Osteoblast (primary cell): ENCODE results near the gene GCNT1. TPM values are rescaled to one million over a fixed set of nuclear protein-coding genes. Genes with fewer than 3 reads are reported as not detected.

ENCODE experiments used
- DNase-seq: peaks from one replicate; pipeline ENCODE4 v3.0.0; 2011; ENCODE audit warnings: low spot score, mixed read lengths; ENCODE audit not compliant: insufficient read length; ENCODE audit errors: missing footprints
- H2AFZ ChIP-seq: 2 replicates; pipeline ENCODE4 v1.6.0; 2011; ENCODE audit warnings: mild to moderate bottlenecking, low read length
- H3K27ac ChIP-seq: 2 replicates; pipeline ENCODE4 v1.5.1; 2011; ENCODE audit warnings: mild to moderate bottlenecking, low read depth, low read length, moderate library complexity
- H3K27me3 ChIP-seq: 2 replicates; pipeline ENCODE4 v1.6.0; 2012; ENCODE audit warnings: mild to moderate bottlenecking, control low read depth, inconsistent platforms, low read length, moderate library complexity; ENCODE audit not compliant: insufficient read depth
- H3K36me3 ChIP-seq: 2 replicates; pipeline ENCODE4 v1.5.1; 2011; ENCODE audit warnings: mild to moderate bottlenecking, low read length, control low read depth, moderate library complexity; ENCODE audit not compliant: insufficient read depth
- H3K4me1 ChIP-seq: 2 replicates; pipeline ENCODE4 v1.5.1; 2011; ENCODE audit warnings: mild to moderate bottlenecking, low read length, control low read depth, moderate library complexity; ENCODE audit not compliant: insufficient read depth
- H3K4me2 ChIP-seq: 2 replicates; pipeline ENCODE4 v1.6.0; 2011; ENCODE audit warnings: mild to moderate bottlenecking, low read length; ENCODE audit not compliant: insufficient read depth
- H3K4me3 ChIP-seq: fragments of 200-600 bp; sonication (generic); 3 replicates; pipeline ENCODE4 v1.5.1; 2012; ENCODE audit warnings: mild to moderate bottlenecking, low read length, inconsistent platforms; ENCODE audit not compliant: insufficient read depth
- H3K79me2 ChIP-seq: 2 replicates; pipeline ENCODE4 v1.6.0; 2012; ENCODE audit warnings: mild to moderate bottlenecking, low read length, control low read depth, inconsistent platforms; ENCODE audit not compliant: insufficient read depth
- H3K9me3 ChIP-seq: 2 replicates; pipeline ENCODE4 v1.5.1; 2011; ENCODE audit warnings: low read depth, low read length, control low read depth
- H4K20me1 ChIP-seq: 2 replicates; pipeline ENCODE4 v1.6.0; 2012; ENCODE audit warnings: mild to moderate bottlenecking, low read length, control low read depth; ENCODE audit not compliant: insufficient read depth
- total RNA-seq: library from RNA; depleted of rRNA; stranded (reverse); fragments of >200 nt; gene quantifications from 2 replicates; pipeline ENCODE4 v1.2.3, GENCODE V29; 2012
- TF ChIP-seq, protein P1 (sequence below): IDR thresholded peaks from 2 replicates; pipeline ENCODE4 v1.5.1; 2011; ENCODE audit warnings: mild to moderate bottlenecking, low read depth, low read length, moderate library complexity; ENCODE audit errors: extremely low read depth

Gene GCNT1
- total RNA-seq, 1 donor: 109 TPM

DNA sequence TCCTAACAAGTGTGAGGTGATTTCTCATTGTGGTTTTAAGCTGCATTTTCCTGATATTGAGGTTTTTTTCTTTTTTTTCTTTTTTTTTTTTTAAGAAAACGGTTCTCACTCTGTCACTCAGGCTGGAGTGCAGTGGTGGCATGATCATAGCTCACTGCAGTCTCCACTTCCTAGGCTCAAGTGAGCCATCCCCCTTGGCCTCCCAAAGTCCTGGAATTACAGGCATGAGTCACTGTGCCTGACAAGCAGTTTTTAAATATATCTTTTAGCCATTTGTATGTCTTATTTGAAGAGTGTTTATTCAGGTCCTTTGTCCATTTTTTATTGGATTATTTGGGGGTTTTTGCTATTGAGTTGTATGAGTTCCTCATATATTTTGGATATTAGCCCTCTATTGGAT lies 53.8 kb downstream of the GCNT1 start:
- H3K4me3 ChIP-seq: no peak overlapping the region
- DNase-seq: no peak
- no peaks in the 10 kb centered on the region for H4K20me1 ChIP-seq
- TF ChIP-seq, protein P1, sequence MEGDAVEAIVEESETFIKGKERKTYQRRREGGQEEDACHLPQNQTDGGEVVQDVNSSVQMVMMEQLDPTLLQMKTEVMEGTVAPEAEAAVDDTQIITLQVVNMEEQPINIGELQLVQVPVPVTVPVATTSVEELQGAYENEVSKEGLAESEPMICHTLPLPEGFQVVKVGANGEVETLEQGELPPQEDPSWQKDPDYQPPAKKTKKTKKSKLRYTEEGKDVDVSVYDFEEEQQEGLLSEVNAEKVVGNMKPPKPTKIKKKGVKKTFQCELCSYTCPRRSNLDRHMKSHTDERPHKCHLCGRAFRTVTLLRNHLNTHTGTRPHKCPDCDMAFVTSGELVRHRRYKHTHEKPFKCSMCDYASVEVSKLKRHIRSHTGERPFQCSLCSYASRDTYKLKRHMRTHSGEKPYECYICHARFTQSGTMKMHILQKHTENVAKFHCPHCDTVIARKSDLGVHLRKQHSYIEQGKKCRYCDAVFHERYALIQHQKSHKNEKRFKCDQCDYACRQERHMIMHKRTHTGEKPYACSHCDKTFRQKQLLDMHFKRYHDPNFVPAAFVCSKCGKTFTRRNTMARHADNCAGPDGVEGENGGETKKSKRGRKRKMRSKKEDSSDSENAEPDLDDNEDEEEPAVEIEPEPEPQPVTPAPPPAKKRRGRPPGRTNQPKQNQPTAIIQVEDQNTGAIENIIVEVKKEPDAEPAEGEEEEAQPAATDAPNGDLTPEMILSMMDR: no peak
- H3K36me3 ChIP-seq: peaks cover 17% of the 10 kb centered on the region
- peaks cover 14% of the 10 kb centered on the region for H3K4me1 ChIP-seq
- H2AFZ ChIP-seq: no peak overlapping the region
- no peaks in the 10 kb centered on the region for H3K27me3 ChIP-seq
- H3K27ac ChIP-seq: no peak overlapping the region
- H3K4me2 ChIP-seq: no peak overlapping the region
- H3K9me3 ChIP-seq: no peaks in the 10 kb centered on the region
- no peaks in the 10 kb centered on the region for H3K79me2 ChIP-seq

DNA sequence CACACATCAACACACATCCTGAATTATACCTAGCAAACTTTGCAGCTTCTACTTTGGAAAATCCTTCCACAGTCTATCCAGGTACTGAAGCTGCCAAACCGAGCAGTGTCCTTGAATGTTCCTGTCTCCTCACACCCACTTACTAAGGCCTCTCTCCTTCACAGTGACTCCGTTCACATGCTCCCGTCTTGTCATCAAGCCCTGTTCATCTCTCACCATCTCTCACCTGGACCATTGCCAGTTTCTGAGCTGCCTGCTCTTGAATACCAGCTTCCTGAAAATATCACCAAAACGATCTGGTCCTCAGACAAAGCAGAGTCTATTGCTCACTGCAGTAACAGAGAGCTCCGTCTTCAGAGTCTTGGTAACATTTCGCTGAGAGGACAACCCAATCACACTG lies 57.4 kb downstream of the GCNT1 start:
- no peak overlapping the region for H3K4me3 ChIP-seq
- no peak overlapping the region for H2AFZ ChIP-seq
- no peak overlapping the region for H3K4me2 ChIP-seq
- H3K79me2 ChIP-seq: no peaks in the 10 kb centered on the region
- DNase-seq: no peak
- peaks cover 27% of the 10 kb centered on the region for H3K36me3 ChIP-seq
- TF ChIP-seq, protein P1: no peak
- H3K27ac ChIP-seq: no peak overlapping the region
- H3K4me1 ChIP-seq: peaks cover 8% of the 10 kb centered on the region
- H3K27me3 ChIP-seq: no peaks in the 10 kb centered on the region
- no peaks in the 10 kb centered on the region for H3K9me3 ChIP-seq
- no peaks in the 10 kb centered on the region for H4K20me1 ChIP-seq

DNA sequence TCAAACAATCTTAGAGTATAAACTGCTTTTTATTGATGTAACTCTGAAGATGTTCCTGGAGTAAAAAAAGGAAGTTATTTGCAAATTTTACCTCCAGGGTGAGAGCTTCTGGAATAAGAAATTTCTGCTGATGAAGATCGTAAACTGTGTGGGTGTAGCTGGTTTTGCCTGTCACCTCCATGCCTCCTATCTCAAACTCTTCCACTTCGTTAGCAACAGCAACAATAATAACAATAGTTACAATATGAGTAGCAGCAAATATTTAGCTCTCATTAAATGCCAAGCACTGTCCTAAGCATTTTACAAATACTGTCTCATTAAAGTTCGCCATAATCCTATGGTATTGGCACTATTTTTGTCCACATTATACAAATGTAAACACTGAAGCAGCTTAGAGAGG lies 57.9 kb downstream of the GCNT1 start:
- Histone ChIP-seq H3K27ac (no peak overlapping the region), H3K27me3 (no peaks in the 10 kb centered on the region), H3K4me3 (no peak overlapping the region), H2AFZ (no peak overlapping the region), H3K36me3 (peaks cover 31% of the 10 kb centered on the region), H3K79me2 (no peaks in the 10 kb centered on the region), H3K9me3 (no peaks in the 10 kb centered on the region), H4K20me1 (no peaks in the 10 kb centered on the region), H3K4me1 (peaks cover 8% of the 10 kb centered on the region), H3K4me2 (no peak overlapping the region)
- no peak for DNase-seq
- TF ChIP-seq, protein P1: no peak

DNA sequence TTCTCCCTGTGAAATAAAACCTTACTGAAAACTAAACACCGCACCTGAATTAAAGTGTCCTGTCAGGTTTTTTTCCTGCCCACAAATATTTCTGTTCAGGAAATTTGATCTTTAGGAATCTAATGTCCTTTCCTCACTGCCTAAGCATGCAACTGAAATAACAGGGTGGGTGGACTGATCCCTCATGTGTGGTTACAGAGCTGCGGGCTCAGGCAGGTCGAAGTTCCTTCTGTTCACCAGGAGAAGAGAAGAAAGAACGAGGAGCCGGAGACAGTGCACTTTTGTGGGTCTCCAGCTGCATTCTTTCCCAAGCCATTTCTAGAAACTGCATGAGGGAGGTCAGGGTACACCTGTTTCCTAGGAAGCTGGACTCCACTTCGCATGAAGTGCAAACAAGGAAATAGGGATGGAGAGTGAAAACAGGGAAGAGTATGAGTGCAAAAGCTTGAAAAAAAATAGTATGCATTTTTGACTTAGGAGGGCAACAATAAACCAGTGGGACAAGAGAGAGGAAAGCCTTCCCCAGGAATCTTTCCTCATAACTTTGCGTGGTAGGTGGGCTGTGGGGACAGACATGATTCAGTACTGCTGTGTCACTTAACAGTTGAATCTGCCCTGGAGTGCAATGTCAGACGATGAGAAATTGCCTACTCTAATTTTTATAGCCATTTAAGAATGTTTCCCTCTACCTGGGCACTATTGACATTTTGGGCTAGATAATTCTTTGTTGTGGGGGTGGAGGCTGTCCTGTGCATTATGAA lies 60.3 kb downstream of the GCNT1 start:
- no peak overlapping the region for H3K4me2 ChIP-seq
- H3K36me3 ChIP-seq: peaks cover 31% of the 10 kb centered on the region
- no peak overlapping the region for H2AFZ ChIP-seq
- H3K79me2 ChIP-seq: no peaks in the 10 kb centered on the region
- TF ChIP-seq, protein P1: no peak
- no peaks in the 10 kb centered on the region for H3K4me1 ChIP-seq
- H3K27ac ChIP-seq: no peak overlapping the region
- H3K4me3 ChIP-seq: no peak overlapping the region
- no peaks in the 10 kb centered on the region for H3K27me3 ChIP-seq
- H4K20me1 ChIP-seq: no peaks in the 10 kb centered on the region
- no peak for DNase-seq
- H3K9me3 ChIP-seq: no peaks in the 10 kb centered on the region
